Esophagus (tissue), 2 donors: Measurements from ENCODE around the gene FBXL19. TPM values are rescaled to one million over a fixed set of nuclear protein-coding genes. Genes with fewer than 3 reads are reported as not detected.
A peak's percentile ranks its signal among the peaks of the same experiment; 100 is the strongest.
"Not testable (repeated sequence)": the region's sequence is repeated elsewhere in the genome, so short reads cannot be mapped to it uniquely, and the experiment has no call there.

Source experiments
- H3K27ac ChIP-seq, 2 donors: one replicate each; pipeline ENCODE4 v1.5.1; 2013; ENCODE audit warnings: low read depth in 2 of 2, mild to moderate bottlenecking in 2 of 2, inconsistent platforms in 1 of 2, low read length in 1 of 2, moderate library complexity in 1 of 2
- H3K27me3 ChIP-seq, 2 donors: one replicate each; pipeline ENCODE4 v1.6.1; 2013; ENCODE audit warnings: low read length in 2 of 2, control low read depth in 1 of 2, mild to moderate bottlenecking in 1 of 2; ENCODE audit not compliant: insufficient read depth in 2 of 2, control insufficient read depth in 1 of 2
- H3K36me3 ChIP-seq, 2 donors: one replicate each; pipeline ENCODE4 v1.6.1; 2013; ENCODE audit warnings: low read length in 1 of 2; ENCODE audit not compliant: control insufficient read depth in 2 of 2, insufficient read depth in 2 of 2
- H3K4me1 ChIP-seq, 2 donors: one replicate each; pipeline ENCODE4 v1.6.1; 2013; ENCODE audit warnings: low read length in 1 of 2; ENCODE audit not compliant: control insufficient read depth in 2 of 2, insufficient read depth in 2 of 2
- H3K4me3 ChIP-seq, 2 donors: one replicate each; pipeline ENCODE4 v1.5.1; 2013; ENCODE audit warnings: low read length in 2 of 2, mild to moderate bottlenecking in 2 of 2, low read depth in 1 of 2, moderate library complexity in 1 of 2
- H3K9me3 ChIP-seq, 2 donors: one replicate each; pipeline ENCODE4 v1.6.1; 2013; ENCODE audit warnings: mild to moderate bottlenecking in 2 of 2, low read depth in 1 of 2, low read length in 1 of 2, moderate library complexity in 1 of 2; ENCODE audit not compliant: control insufficient read depth in 2 of 2, insufficient read depth in 1 of 2
- WGBS, 2 donors: extraction: QIAGEN DNeasy Blood & Tissue Kit; methylation state at CpG; one replicate each; pipeline ENCODE4 v1.1.7; 2013; 5-methylcytosine and 5-hydroxymethylcytosine counted together
- polyA plus RNA-seq, 2 donors: library from polyadenylated mRNA; stranded (reverse); fragments of 200-250 nt; gene quantifications; one replicate each; pipeline ENCODE4 v1.2.3, GENCODE V29; 2013
- donor health status: healthy with polysubstance abuse.
- donor health status: Bipolar disorder and iron deficiency.

Gene FBXL19
- polyA plus RNA-seq, 2 donors: 10.7 to 35.6 TPM

- peaks cover 6 to 11% of the 10 kb centered on the region in 2 donors for H3K36me3 ChIP-seq
- no peak overlapping the region for H3K27ac ChIP-seq
- no peaks in the 10 kb centered on the region for H3K4me1 ChIP-seq
- H3K9me3 ChIP-seq: no peaks in the 10 kb centered on the region
- H3K27me3 ChIP-seq: no peaks in the 10 kb centered on the region
- H3K4me3 ChIP-seq: no peak overlapping the region
- WGBS, 2 donors: 90 to 93% methylated on average over 9 of the region's 9 CpGs
Observed at GRCh38 chr16:30885196-30885595, 38.2 kb upstream of the FBXL19 start.

DNA sequence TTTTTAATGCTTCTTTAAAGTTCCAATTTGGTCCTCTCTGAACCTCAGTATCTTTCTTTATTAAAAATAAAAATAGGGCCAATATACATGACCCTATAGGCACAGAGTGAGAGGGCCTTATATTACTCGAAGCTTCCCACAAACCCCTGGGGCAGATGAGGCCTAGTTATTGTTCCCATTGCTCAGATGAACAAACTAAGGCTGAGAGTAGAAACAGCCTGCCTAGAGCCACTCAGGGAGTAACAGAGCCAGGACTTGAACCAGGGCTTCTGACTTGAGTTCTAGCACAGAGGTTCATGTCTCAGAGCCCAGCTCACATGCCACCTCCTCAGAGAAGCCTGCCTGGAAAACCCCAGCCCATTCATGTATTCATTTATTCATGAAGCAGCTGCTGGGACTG lies 37.2 kb upstream of the FBXL19 start:
- 82 to 96% methylated on average over 1 of the region's 1 CpG for WGBS, 2 donors
- Histone ChIP-seq H3K4me3 (no peak overlapping the region), H3K9me3 (no peaks in the 10 kb centered on the region), H3K4me1 (no peaks in the 10 kb centered on the region), H3K27ac (no peak overlapping the region), H3K27me3 (no peaks in the 10 kb centered on the region), H3K36me3 (peaks cover 6 to 11% of the 10 kb centered on the region in 2 donors)

DNA sequence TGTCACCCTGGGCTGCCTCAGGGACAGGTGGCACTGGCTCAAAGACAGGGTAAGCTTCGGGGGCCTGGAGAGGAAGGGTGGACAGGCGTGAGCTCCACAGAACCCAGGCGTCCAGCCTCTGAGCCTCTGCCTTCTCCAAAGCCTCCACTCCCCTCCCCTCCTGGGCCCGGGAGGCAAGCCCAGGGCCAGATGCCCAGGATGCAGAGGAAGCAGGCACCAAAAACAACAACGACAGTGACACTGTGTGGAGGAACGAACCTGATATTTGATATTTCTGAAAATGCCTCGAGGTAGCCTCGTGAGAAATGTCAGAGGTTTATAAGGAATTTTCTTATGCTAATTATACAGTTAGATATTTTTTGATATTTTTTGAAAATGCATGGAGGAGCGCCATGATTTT lies 35.4 kb upstream of the FBXL19 start:
- Histone ChIP-seq H3K27ac (no peak overlapping the region), H3K27me3 (no peaks in the 10 kb centered on the region), H3K4me3 (no peak overlapping the region), H3K36me3 (peaks cover 6 to 11% of the 10 kb centered on the region in 2 donors), H3K9me3 (no peaks in the 10 kb centered on the region), H3K4me1 (peaks cover 0 to 6% of the 10 kb centered on the region in 2 donors)
- WGBS, 2 donors: 83 to 85% methylated on average over 9 of the region's 9 CpGs

DNA sequence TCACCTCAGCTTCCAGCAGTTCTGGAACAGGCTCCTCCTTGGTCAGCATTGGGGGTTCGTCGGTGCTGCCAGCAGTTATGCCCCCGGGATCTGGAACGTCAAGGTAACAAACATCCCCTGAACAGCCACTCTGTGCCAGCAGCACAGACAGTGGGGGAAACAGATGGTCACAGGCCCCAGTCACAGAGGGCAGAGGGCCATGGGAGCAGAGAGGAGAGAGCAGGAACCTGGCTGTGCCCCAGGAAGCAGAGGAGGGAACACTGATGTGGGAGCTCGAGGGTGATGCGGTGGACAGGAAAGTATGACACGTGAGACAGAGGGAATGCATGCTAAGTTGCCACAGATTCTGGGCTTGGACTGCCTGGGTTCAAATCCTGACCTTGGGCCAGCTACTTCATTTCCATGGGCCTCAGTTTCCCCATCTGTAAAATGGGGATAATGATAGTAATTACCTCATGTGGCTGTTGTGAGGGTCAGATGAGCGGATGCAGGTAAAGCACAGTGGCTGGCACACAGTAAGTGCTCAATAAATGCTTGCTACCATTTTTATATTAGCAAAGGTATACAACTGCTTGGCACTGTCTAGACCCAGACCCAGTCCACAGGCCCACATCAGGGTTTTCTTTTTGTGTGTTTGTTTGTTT lies 34.4 kb upstream of the FBXL19 start:
- peaks cover 6 to 11% of the 10 kb centered on the region in 2 donors for H3K36me3 ChIP-seq
- no peaks in the 10 kb centered on the region for H3K9me3 ChIP-seq
- no peak overlapping the region for H3K4me3 ChIP-seq
- WGBS, 2 donors: 83% methylated on average over 8 of the region's 8 CpGs
- no peaks in the 10 kb centered on the region for H3K27me3 ChIP-seq
- peak overlapping the region in 1 of 2 donors; percentile 33 for H3K27ac ChIP-seq
- peaks cover 0 to 14% of the 10 kb centered on the region in 2 donors for H3K4me1 ChIP-seq

- 80% methylated on average over 5 of the region's 5 CpGs for WGBS, 2 donors
- Histone ChIP-seq H3K27me3 (no peaks in the 10 kb centered on the region), H3K9me3 (no peaks in the 10 kb centered on the region), H3K4me3 (no peak overlapping the region), H3K36me3 (peaks cover 6 to 11% of the 10 kb centered on the region in 2 donors), H3K4me1 (peaks cover 0 to 19% of the 10 kb centered on the region in 2 donors), H3K27ac (no peak overlapping the region)
Observed at GRCh38 chr16:30889721-30890120, 33.7 kb upstream of the FBXL19 start.

GRCh38 chr16:30891043-30891823 lies 32.1 kb upstream of the FBXL19 start:
- WGBS, 2 donors: 87 to 90% methylated on average over 15 of the region's 15 CpGs
- not testable (repeated sequence) for H3K27ac ChIP-seq, H3K4me3 ChIP-seq, H3K9me3 ChIP-seq, H3K27me3 ChIP-seq
- H3K36me3 ChIP-seq: peaks cover 6 to 11% of the 10 kb centered on the region in 2 donors
- peaks cover 0 to 24% of the 10 kb centered on the region in 2 donors for H3K4me1 ChIP-seq

- H3K4me1 ChIP-seq: peaks cover 2 to 24% of the 10 kb centered on the region in 2 donors
Observed at GRCh38 chr16:30892670-30893416, 30.5 kb upstream of the FBXL19 start.

DNA sequence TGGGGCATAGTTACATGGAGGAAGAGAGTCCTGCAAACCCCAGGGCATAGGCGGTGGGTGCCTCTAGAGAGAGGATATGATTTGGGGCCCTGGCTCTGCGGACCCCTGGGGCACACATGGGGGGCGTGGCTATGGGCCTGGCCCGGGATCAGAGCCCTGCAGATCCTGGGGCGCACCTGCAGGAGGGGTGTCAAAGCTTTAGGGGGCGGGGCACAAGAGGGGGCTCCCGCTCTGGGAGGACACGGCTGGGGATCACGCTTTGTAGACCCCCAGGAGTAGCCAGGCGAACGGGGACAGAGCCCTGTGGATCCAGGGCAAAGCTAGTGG lies 30.0 kb upstream of the FBXL19 start:
- H3K27ac ChIP-seq: peak overlapping the region; percentile 95 to 100
- H3K9me3 ChIP-seq: no peaks in the 10 kb centered on the region
- H3K36me3 ChIP-seq: peaks cover 3 to 7% of the 10 kb centered on the region in 2 donors
- H3K4me3 ChIP-seq: peak overlapping the region; percentile 67 to 83
- H3K4me1 ChIP-seq: peaks cover 2 to 24% of the 10 kb centered on the region in 2 donors
- no peaks in the 10 kb centered on the region for H3K27me3 ChIP-seq
- 1% methylated on average over 7 to 11 of the region's 11 CpGs for WGBS, 2 donors

More at GRCh38 chr16:30892670-30893416, 30.5 kb upstream of the FBXL19 start:
- Histone ChIP-seq H3K9me3 (no peaks in the 10 kb centered on the region), H3K27ac (peak overlapping the region; percentile 95 to 100), H3K36me3 (peaks cover 3 to 7% of the 10 kb centered on the region in 2 donors), H3K27me3 (no peaks in the 10 kb centered on the region), H3K4me3 (peak overlapping the region; percentile 67 to 83)
- WGBS, 2 donors: 47 to 59% methylated on average over 20 of the region's 20 CpGs

DNA sequence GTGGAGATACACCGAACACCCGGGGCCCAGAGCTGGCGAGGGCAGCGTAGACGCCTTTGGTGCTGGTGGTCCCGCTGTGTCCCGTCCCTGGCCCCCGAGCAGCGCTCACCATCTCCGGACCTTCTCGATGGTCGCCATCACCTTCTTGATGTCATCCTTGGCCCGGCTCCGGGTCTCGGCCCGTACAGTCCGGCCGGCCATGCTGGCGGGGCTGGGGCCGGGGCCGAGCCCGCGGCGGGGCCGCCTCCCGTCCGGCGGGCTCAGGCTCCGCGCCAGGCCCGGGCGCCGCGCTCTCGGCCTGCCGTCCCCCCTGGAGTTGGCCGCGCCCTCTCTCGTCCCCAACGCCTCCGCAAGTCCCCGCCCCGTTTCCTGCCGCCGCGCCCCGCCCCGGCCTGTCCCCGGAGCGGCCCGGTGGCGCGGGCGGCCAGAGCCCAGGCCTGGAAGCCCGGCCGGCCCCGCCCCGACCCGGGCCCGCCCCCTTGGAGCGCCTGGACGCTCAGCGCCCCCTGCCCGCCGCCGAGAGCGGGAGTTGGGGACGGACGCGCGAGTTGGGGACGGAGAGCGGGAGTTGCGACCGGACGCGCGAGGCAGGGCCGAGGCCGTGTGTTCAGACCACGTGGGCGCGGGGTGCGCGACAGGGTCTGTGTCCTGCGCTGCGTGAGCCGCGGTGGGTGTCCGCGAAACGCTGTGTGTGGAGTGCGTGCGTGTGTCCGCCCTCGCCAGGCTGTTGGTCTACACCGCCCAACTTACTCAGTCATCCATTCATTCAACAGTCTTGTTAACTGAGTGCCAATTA lies 29.4 kb upstream of the FBXL19 start, which contains the start of gene BCL7C:
TSS of gene BCL7C (minus strand) at position 334 of the 796 bp plus-strand sequence. CDS start at position 201, 133 bp downstream.
- Histone ChIP-seq H3K27ac (peak within 1 kb of the TSS; percentile 95 to 100), H3K9me3 (no peaks in the 10 kb centered on the region), H3K4me3 (peak within 1 kb of the TSS; percentile 67 to 83), H3K27me3 (no peaks in the 10 kb centered on the region), H3K36me3 (peaks cover 3% of the 10 kb centered on the region in 2 donors), H3K4me1 (peaks cover 2 to 24% of the 10 kb centered on the region in 2 donors)
- WGBS, 2 donors: 0 to 1% methylated on average over 55 to 97 of the region's 97 CpGs
